Measurements from ENCODE around the gene HEXIM2. TPM values are rescaled to one million over a fixed set of nuclear protein-coding genes. Genes with fewer than 3 reads are reported as not detected.
A peak's percentile ranks its signal among the peaks of the same experiment; 100 is the strongest.

HEXIM2 gene
- total RNA-seq, 2 donors from 2014 or later: 4.7 to 5.2 TPM

- intact Hi-C loops (cut with DNase I, micrococcal nuclease): no loop called here
- ATAC-seq: no peak
- no peak for DNase-seq
Measured at GRCh38 chr17:45125509-45125908, 36.2 kb upstream of the HEXIM2 start.

- DNase-seq (peak; percentile 66 to 68), ATAC-seq (peak; percentile 6)
- intact Hi-C loops (cut with DNase I, micrococcal nuclease): no loop called here
Measured at GRCh38 chr17:45127207-45127547, 34.5 kb upstream of the HEXIM2 start.

GRCh38 chr17:45127548-45128300 lies 34.0 kb upstream of the HEXIM2 start:
- intact Hi-C loops (cut with DNase I, micrococcal nuclease): no loop called here
- DNase-seq (peak; percentile 88 to 91), ATAC-seq (peak; percentile 49)

DNA sequence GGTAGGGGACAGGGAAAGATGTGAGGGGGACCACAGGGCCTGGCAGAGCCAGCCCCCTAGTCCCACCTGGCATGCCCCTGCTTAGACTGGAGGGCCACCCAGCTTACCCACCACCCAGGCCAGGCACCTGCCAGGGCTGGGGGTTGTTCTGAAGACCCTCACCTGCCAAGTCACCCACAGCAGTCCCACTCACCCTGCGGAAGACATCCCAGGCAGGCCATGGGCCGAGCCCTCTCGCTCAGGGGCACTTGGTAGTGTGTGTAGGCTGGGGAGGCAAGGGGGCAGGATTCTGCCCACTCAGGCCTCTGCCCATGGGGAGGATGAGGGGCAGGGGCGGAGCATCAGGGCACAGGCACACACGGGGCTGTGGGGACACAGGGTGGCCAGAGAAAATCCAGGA lies 33.3 kb upstream of the HEXIM2 start:
- intact Hi-C loops (cut with DNase I, micrococcal nuclease): no loop called here
- ATAC-seq: no peak

DNA sequence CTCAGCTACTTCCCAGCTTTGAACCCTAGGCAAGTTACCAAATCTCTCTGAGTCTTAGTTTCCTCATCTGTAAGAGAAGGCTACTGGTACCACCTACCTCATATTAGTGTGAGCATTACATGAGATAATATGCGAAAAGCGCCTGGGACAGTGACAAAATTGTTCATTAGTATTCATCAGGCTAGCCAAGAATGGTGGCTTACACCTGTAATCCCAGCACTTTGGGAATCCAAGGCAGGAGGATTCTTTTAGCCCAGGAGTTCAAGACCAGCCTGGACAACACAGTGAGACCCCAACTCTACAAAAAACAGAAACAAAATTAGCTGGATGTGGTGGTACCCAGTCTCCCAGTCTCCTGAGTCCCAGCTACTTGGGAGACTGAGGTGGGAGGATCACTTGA lies 32.7 kb upstream of the HEXIM2 start:
- DNase-seq (no peak), ATAC-seq (no peak)
- intact Hi-C loops (cut with DNase I, micrococcal nuclease): no loop called here

More for the DNA sequence above, 33.3 kb upstream of the HEXIM2 start:
- DNase-seq: peak in 1 of 2 donors; percentile 43

DNA sequence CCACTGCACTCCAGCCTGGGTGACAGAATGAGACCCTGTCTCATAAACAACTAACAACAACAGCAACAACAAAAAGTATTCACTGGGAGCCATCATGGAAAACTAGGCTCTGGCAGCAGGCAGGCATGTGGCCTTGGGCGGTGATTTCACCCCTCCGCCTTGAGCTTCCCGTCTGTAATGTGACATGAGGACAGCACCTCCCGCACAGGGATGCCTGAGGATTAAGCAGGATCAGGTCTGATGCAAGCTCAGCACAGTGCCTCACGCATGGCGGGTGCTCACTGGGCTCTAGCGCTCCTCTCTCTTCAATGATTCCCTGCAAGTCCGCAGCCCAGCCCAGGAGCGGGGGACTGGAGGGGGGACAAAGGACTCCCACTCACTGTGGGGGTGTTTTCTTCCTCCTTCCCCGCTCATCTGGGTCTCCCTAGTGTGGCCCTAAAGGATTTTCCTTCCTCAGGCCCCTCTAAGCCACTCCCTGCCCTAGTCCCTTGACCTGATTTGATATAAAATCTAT lies 32.2 kb upstream of the HEXIM2 start:
- DNase-seq (peak; percentile 53 to 64), ATAC-seq (peak; percentile 7)
- intact Hi-C loops (cut with DNase I, micrococcal nuclease): no loop called here

DNA sequence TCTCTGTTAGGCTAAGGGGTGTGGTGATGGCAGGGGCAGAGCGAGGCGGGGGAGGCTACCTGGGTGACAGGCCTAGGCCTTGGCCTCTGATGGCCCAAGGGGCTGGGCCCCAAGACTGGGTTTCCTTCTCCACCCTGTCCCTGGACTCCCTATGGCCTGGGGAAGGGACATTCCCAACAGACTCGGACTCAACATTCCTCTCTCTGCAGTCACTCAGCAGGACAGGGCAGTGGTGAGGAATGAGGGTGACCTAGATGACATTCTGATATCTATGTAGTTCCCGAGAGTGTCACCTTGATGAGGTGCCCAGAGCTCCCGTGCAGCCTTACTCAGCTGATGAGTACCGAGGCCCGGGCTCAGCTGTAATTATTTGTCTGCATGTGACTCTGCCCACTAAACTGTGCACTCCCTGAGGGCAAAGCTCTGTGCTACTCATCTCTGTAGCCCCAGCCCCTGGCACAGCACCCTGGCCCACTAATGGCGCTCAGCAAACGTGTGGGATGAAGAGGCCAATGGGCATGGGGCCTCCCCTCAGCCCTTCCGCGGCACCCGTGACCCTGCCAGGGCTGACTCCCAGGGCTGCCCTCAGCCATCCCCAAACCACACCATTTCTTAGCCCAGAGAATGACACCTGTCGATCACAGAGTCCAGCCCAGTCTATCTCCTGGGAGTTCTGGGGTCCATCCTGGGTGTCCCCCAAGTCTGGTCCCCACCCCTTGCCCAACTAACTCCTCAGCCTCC lies 31.6 kb upstream of the HEXIM2 start:
- intact Hi-C loops (cut with DNase I, micrococcal nuclease): loop anchor here in 1 of 2 donors (10.0 kb wide), 1 partner anchor 65 kb away; no protein-coding TSS in a partner anchor

GRCh38 chr17:45130681-45131615 lies 30.7 kb upstream of the HEXIM2 start:
- peak; percentile 18 for ATAC-seq
- intact Hi-C loops (cut with DNase I, micrococcal nuclease): loop anchor here in 1 of 2 donors (10.0 kb wide), 1 partner anchor 64 kb away; no protein-coding TSS in a partner anchor
- DNase-seq: peak in 1 of 2 donors; percentile 50

More for the DNA sequence above, 31.6 kb upstream of the HEXIM2 start:
- peak; percentile 54 for ATAC-seq
- peak; percentile 76 to 88 for DNase-seq

DNA sequence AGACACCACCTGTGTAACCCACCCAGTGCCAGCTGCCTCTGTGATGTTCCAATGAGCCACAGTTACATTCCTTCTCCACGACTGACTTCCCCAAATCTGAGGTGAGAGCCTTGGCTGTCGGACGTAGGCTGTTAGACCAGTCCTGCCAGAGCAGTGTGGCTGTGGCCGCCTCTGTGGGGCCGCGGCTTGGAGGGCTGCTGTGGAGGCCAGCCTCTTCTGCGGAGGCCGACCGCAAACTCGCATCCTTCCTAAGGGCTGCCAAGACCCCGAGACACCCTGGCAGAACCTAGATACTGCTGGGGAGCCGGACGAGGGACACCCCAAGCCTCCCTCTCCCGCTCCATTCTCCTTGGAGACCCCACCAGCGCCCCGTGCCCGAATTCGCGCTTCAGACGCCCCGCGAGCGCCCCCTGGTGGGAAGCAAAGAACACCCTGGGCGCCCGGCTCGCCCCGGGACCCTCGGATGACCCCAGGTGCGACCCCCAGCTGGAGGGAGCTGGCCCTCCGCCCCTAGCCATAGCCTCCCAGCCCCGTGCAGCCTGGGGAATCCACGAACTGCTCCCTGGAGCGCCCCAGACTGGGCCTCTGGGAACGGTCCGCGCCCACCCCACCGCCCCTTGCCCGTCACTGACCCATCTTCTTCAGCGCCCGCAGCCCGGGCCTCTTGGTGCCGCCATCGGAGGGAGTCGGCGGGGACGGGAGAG lies 29.9 kb upstream of the HEXIM2 start:
- intact Hi-C loops (cut with DNase I, micrococcal nuclease): loop anchor here in 1 of 2 donors (10.0 kb wide), 1 partner anchor 63 kb away; no protein-coding TSS in a partner anchor
- ATAC-seq (no peak), DNase-seq (peak; percentile 48 to 71)

DNA sequence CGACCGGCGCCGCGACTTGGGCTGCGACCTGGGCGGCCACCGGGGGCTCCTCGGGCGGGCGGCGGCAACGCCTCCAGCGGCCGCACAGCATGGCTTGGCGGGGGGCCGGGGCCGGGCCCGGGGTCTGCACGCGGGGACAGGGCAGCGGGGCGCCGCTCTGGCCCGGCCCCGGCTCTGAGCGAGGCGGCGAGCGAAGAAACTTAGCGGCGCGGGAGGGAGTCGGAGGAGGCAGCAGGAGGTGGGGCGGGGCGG lies 29.4 kb upstream of the HEXIM2 start, which contains the start of gene PLCD3:
Gene PLCD3, minus strand, starts transcription at position 196 of the 252 bp plus-strand sequence. Its CDS starts 105 bp downstream, at position 91.
- intact Hi-C loops (cut with DNase I, micrococcal nuclease): loop anchor here in 1 of 2 donors (10.0 kb wide), 1 partner anchor 63 kb away; no protein-coding TSS in a partner anchor
- peak in 1 of 2 donors; percentile 74 for DNase-seq
- ATAC-seq: no peak

DNA sequence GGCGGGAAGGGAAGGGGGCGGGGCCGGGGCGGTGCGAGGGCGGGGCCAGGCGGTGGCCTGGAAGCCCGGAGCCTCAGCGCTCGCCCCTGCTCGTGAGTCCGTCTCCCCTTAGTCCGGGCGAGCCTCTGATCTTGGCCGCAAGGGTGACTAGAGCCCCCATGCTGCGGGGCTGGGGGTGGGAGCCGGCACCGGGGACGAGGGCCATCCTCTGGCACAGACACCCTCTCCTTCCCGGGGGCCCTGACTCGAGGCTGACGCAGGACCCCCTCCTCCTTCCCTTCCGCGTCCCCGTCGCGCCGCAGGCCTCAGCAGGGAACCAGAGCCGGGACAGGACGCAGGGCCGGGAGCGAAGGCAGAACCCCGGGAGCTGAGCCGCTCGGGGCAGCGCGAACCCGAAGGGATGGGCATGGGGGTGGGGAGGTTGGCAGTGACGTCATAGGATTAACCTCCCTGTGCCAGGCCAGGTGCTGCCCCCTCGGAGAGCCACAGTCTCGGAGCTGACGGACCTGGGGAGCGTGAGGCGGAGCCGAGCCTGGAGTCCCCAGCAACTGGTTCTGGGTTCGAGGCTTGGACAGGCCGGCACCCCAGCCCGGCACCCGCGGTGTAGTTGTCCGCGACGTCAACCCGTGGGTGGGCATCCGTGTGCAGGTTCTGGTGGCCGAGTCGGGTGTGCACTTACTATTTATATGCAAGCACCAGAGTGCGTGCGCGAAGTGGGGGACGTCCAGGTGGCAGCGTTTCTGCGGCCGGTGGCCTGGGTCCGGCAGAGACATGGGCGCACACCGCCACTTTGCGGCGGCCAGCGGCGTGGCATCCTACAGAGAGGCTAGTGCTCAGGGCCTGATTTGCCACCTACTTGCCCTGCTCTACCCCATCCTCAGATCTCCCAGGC lies 28.9 kb upstream of the HEXIM2 start:
- intact Hi-C loops (cut with DNase I, micrococcal nuclease): loop anchor here in 1 of 2 donors (10.0 kb wide), 1 partner anchor 62 kb away; no protein-coding TSS in a partner anchor
- peak; percentile 84 to 89 for DNase-seq
- ATAC-seq: peak; percentile 49

GRCh38 chr17:45135192-45135977 lies 26.3 kb upstream of the HEXIM2 start, which contains the start of gene ACBD4:
ACBD4 (plus strand) TSS chr17:45135687; CDS start chr17:45136145, 458 bp downstream.
- peak; percentile 69 for ATAC-seq
- intact Hi-C loops (cut with DNase I, micrococcal nuclease): loop anchor here (5.0 to 10.0 kb wide), 2 partner anchors 59 to 62 kb away; no protein-coding TSS in a partner anchor
- DNase-seq: peak; percentile 94 to 96

GRCh38 chr17:45135978-45136791 lies 25.5 kb upstream of the HEXIM2 start:
- DNase-seq: no peak
- no peak for ATAC-seq
- intact Hi-C loops (cut with DNase I, micrococcal nuclease): loop anchor here (5.0 to 10.0 kb wide), 2 partner anchors 59 to 61 kb away; no protein-coding TSS in a partner anchor

GRCh38 chr17:45136846-45137560 lies 24.7 kb upstream of the HEXIM2 start:
- DNase-seq (no peak), ATAC-seq (no peak)
- intact Hi-C loops (cut with DNase I, micrococcal nuclease): loop anchor here (5.0 to 10.0 kb wide), 2 partner anchors 58 to 60 kb away; no protein-coding TSS in a partner anchor

Measured in left colon (tissue), 2 donors.